HepG2 (cell line): ENCODE measurements around the gene MBD5. TPM values are rescaled to one million over a fixed set of nuclear protein-coding genes. Genes with fewer than 3 reads are reported as not detected.

Source experiments
- ATAC-seq: fragments of 200-7000 bp; cut with Tn5 transposase; 3 replicates; pipeline ENCODE4 v1.9.1; 2020; ENCODE audit warnings: mild to moderate bottlenecking, moderate library complexity
- BruUV-seq: library from RNA; stranded (reverse); fragments of 400-500 nt; replicated peaks from 2 replicates; lab custom pipeline; 2021; lab: Mats Ljungman, UMichigan
- CTCF ChIA-PET: fragments of 300-600 bp; formaldehyde crosslinking; extraction: SDS; loops from one replicate; lab custom pipeline; 2021; ENCODE audit warnings: low total read pairs, inconsistent platforms, low intra/inter-chr PET ratio; lab: Yijun Ruan, JAX
- POLR2A ChIA-PET: fragments of 350-600 bp; sonication (Branson Sonifier 250); formaldehyde crosslinking; loops from one replicate; lab custom pipeline; 2020; ENCODE audit warnings: antibody characterized with exemption, inconsistent platforms; lab: Yijun Ruan, JAX
- DNase-seq: peaks from one replicate; pipeline ENCODE4 v3.0.0-alpha.2; 2015; ENCODE audit warnings: low spot score
- FAIRE-seq: peaks from 3 replicates; lab custom pipeline; 2011; peaks lifted over from hg19 to GRCh38; lab: Jason Lieb, UNC
- H2AFZ ChIP-seq: one replicate; pipeline ENCODE4 v1.6.1; 2011; ENCODE audit warnings: low read length, inconsistent platforms
- H3K27ac ChIP-seq: fragments of 300-600 bp; 3 replicates; pipeline ENCODE4 v1.8.0; 2011; ENCODE audit warnings: mixed run types, mild to moderate bottlenecking, mixed read lengths, low read length, inconsistent platforms; ENCODE audit not compliant: insufficient read depth; ENCODE audit errors: extremely low read length
- H3K27me3 ChIP-seq, 2 experiments: fragments of 200-600 bp in 1 of 2; 2 replicates in 1 of 2; 3 replicates in 1 of 2; pipeline versions ENCODE4 v1.6.0 to v1.8.0; 2011; ENCODE audit warnings: low read length in 2 of 2, mild to moderate bottlenecking in 2 of 2, moderate library complexity in 2 of 2, inconsistent platforms in 1 of 2; ENCODE audit not compliant: insufficient read depth in 2 of 2, control insufficient read depth in 1 of 2
- H3K36me3 ChIP-seq, 2 experiments: fragments of 200-600 bp in 1 of 2; replicated peaks in 1 of 2; 2 replicates in 1 of 2; 3 replicates in 1 of 2; pipeline versions ENCODE4 v1.5.1 to v1.8.0; 2011; ENCODE audit warnings: low read length in 2 of 2, inconsistent platforms in 1 of 2; ENCODE audit not compliant: insufficient read depth in 2 of 2, control insufficient read depth in 1 of 2
- H3K4me1 ChIP-seq: 2 replicates; pipeline ENCODE4 v1.5.1; 2012; ENCODE audit warnings: low read length, inconsistent platforms; ENCODE audit not compliant: insufficient read depth
- H3K4me2 ChIP-seq: 2 replicates; pipeline ENCODE4 v1.6.0; 2011; ENCODE audit warnings: low read depth, low read length, inconsistent platforms
- H3K4me3 ChIP-seq, 3 experiments: fragments of 200-600 bp in 1 of 3; sonication (generic), shearing (Covaris generic) in 1 of 3; replicated peaks in 1 of 3; 2 replicates each; pipeline ENCODE4 v1.5.1; 2011 to 2016; ENCODE audit warnings: low read length in 3 of 3, inconsistent platforms in 2 of 3, low read depth in 2 of 3, mild to moderate bottlenecking in 2 of 3, control low read depth in 1 of 3, mixed read lengths in 1 of 3; ENCODE audit not compliant: insufficient read depth in 1 of 3
- H3K79me2 ChIP-seq: one replicate; pipeline ENCODE4 v1.6.1; 2011; ENCODE audit warnings: low read length, inconsistent platforms; ENCODE audit not compliant: insufficient read depth
- H3K9ac ChIP-seq: 2 replicates; pipeline ENCODE4 v1.6.0; 2011; ENCODE audit warnings: mild to moderate bottlenecking, low read depth, low read length, inconsistent platforms; ENCODE audit not compliant: insufficient read depth
- H3K9me3 ChIP-seq: 2 replicates; pipeline ENCODE4 v1.5.1; 2012; ENCODE audit warnings: mild to moderate bottlenecking, low read length
- H4K20me1 ChIP-seq: 2 replicates; pipeline ENCODE4 v1.6.0; 2011; ENCODE audit warnings: inconsistent platforms, mild to moderate bottlenecking, low read length, moderate library complexity; ENCODE audit not compliant: insufficient read depth
- BHLHE40 ChIP-seq: IDR thresholded peaks from 2 replicates; pipeline ENCODE4 v1.6.1; 2011; ENCODE audit warnings: low read length, improper control_type of control experiment
- GTF2F1 ChIP-seq: fragments of 150-350 bp; IDR thresholded peaks from 2 replicates; pipeline ENCODE4 v1.6.1; 2014; ENCODE audit warnings: low read length
- HDAC1 ChIP-seq: sonication (generic); formaldehyde crosslinking; IDR thresholded peaks from 2 replicates; pipeline ENCODE4 v1.5.1; 2020; ENCODE audit warnings: mild to moderate bottlenecking, missing genetic modification reagents
- MBD4 ChIP-seq: IDR thresholded peaks from 2 replicates; pipeline ENCODE4 v1.6.1; 2012; ENCODE audit warnings: low read length, inconsistent platforms, borderline replicate concordance
- RBM22 ChIP-seq: fragments of 200-400 bp; formaldehyde crosslinking; optimal IDR thresholded peaks from 2 replicates; pipeline ENCODE3; 2017; ENCODE audit warnings: mild to moderate bottlenecking, low read length, moderate library complexity
- THYN1 ChIP-seq: sonication (generic); formaldehyde crosslinking; IDR thresholded peaks from 2 replicates; pipeline ENCODE4 v1.8.1; 2023; ENCODE audit warnings: low read depth, mild to moderate bottlenecking, moderate library complexity, missing genetic modification reagents, borderline replicate concordance
- ZNF10 ChIP-seq: sonication (generic); formaldehyde crosslinking; IDR thresholded peaks from 2 replicates; pipeline ENCODE4 v1.4.0; 2020; ENCODE audit warnings: mild to moderate bottlenecking, low read depth, missing genetic modification reagents, borderline replicate concordance
- ZNF264 ChIP-seq: sonication (generic); formaldehyde crosslinking; IDR thresholded peaks from 2 replicates; pipeline ENCODE4 v1.4.0; 2020; ENCODE audit warnings: missing genetic modification reagents
- ZNF589 ChIP-seq: sonication (generic); formaldehyde crosslinking; conservative IDR thresholded peaks from 2 replicates; pipeline ENCODE4 v1.8.0; 2022; ENCODE audit warnings: mild to moderate bottlenecking, moderate library complexity, missing genetic modification reagents
- ZNF605 ChIP-seq: sonication (generic); formaldehyde crosslinking; IDR thresholded peaks from 2 replicates; pipeline ENCODE4 v1.8.0; 2022; ENCODE audit warnings: mild to moderate bottlenecking, missing genetic modification reagents
- ZNF788 ChIP-seq: sonication (generic); formaldehyde crosslinking; IDR thresholded peaks from 2 replicates; pipeline ENCODE4 v1.5.0; 2020; ENCODE audit warnings: mild to moderate bottlenecking, missing genetic modification reagents, borderline replicate concordance
- WGBS: methylation state at CpG from one replicate; pipeline ENCODE4 v1.1.6; 2017; ENCODE audit warnings: low lambda C conversion rate; 5-methylcytosine and 5-hydroxymethylcytosine counted together
- in situ Hi-C: cut with HindIII; loops from 2 replicates; pipeline ENCODE4 v1.10.0; 2017; ENCODE audit warnings: low pct_unique_long_range_greater_than_20kb; ENCODE audit not compliant: extremely low pct_ligation_motif_present
- intact Hi-C: fragments of 100-400 bp; cut with micrococcal nuclease; formaldehyde crosslinking; loops from one replicate; pipeline ENCODE4 v1.10.0; 2022; ENCODE audit not compliant: unreplicated experiment
- polyA plus RNA-seq, 8 experiments: library from polyadenylated mRNA; depleted of rRNA in 3 of 8; stranded (reverse) in 7 of 8; unstranded in 1 of 8; fragments of >200 nt; fragmentation: Illumina TruSeq in 4 of 8; extraction: Trizol in 4 of 8; gene quantifications; 2 replicates each; pipeline versions ENCODE4 v1.2.1 to v1.2.3, GENCODE V29; 2011 to 2016; ENCODE audit warnings: low read depth in 4 of 8, missing spikeins in 1 of 8, mixed read lengths in 1 of 8; ENCODE audit not compliant: insufficient read depth in 1 of 8
- total RNA-seq, 5 experiments: library from RNA; depleted of rRNA; stranded (reverse); fragments of >200 nt; fragmentation: Illumina TruSeq; extraction: Trizol; gene quantifications; 2 replicates each; pipeline ENCODE4 v1.2.3, GENCODE V29; 2016; ENCODE audit warnings: low read depth in 1 of 5
- TF ChIP-seq, protein P1 (sequence below), 2 experiments: sonication (generic) in 1 of 2; formaldehyde crosslinking in 1 of 2; IDR thresholded peaks; 2 replicates each; pipeline versions ENCODE4 v1.6.1 to v1.9.0; 2014 to 2022; ENCODE audit warnings: antibody characterized with exemption in 1 of 2, borderline replicate concordance in 1 of 2, inconsistent platforms in 1 of 2, low read depth in 1 of 2, missing genetic modification reagents in 1 of 2
- TF ChIP-seq, protein P2 (sequence below): sonication (generic); formaldehyde crosslinking; IDR thresholded peaks from 2 replicates; pipeline ENCODE4 v1.5.0; 2020; ENCODE audit warnings: mild to moderate bottlenecking, missing genetic modification reagents, moderate library complexity

Gene MBD5
- total and polyA plus RNA-seq, 2 of the 13 experiments (the other 11 are each of a cell fraction or from before 2014, with no cell fraction given) = 13.5 to 26.4 TPM

- in situ Hi-C loops = loop anchor here (5.0 to 10.0 kb wide), 2 partner anchors 264 to 303 kb away; no protein-coding TSS in a partner anchor
- H3K9ac ChIP-seq = no peak overlapping the region
- ChIA-PET POLR2A (interaction anchor here (0.6 kb wide), 1 partner anchor 181 kb away, joined by 3 read pairs; the partner anchor contains the start of genes MBD5 and ORC4), CTCF (interaction anchor here (1.0 to 4.1 kb wide), 3 partner anchors 211 to 308 kb away, joined by 3 to 69 read pairs (median 26); no protein-coding TSS in a partner anchor)
- BruUV-seq = no TSS peak
- no peaks in the 10 kb centered on the region for H4K20me1 ChIP-seq
- no peaks in the 10 kb centered on the region for H3K79me2 ChIP-seq
- ATAC-seq (peak; percentile 100), DNase-seq (peak; percentile 87), FAIRE-seq (peak; percentile 44)
- H2AFZ ChIP-seq = no peak overlapping the region
- H3K4me3 ChIP-seq = no peak overlapping the region
- no peak overlapping the region for H3K27ac ChIP-seq
- intact Hi-C loops = loop anchor here (1.0 to 10.0 kb wide), 6 partner anchors 181 to 1467 kb away; partner anchors contain the start of gene ORC4
- peaks cover 11% of the 10 kb centered on the region for H3K4me1 ChIP-seq
- H3K9me3 ChIP-seq = no peaks in the 10 kb centered on the region
- WGBS = 44% methylated on average over 15 of the region's 15 CpGs
- no peaks in the 10 kb centered on the region for H3K36me3 ChIP-seq
- no peaks in the 10 kb centered on the region for H3K27me3 ChIP-seq
- peak overlapping the region; percentile 33; the same call in 1 of the 2 replicates for H3K4me2 ChIP-seq
- TF ChIP-seq, protein P1, sequence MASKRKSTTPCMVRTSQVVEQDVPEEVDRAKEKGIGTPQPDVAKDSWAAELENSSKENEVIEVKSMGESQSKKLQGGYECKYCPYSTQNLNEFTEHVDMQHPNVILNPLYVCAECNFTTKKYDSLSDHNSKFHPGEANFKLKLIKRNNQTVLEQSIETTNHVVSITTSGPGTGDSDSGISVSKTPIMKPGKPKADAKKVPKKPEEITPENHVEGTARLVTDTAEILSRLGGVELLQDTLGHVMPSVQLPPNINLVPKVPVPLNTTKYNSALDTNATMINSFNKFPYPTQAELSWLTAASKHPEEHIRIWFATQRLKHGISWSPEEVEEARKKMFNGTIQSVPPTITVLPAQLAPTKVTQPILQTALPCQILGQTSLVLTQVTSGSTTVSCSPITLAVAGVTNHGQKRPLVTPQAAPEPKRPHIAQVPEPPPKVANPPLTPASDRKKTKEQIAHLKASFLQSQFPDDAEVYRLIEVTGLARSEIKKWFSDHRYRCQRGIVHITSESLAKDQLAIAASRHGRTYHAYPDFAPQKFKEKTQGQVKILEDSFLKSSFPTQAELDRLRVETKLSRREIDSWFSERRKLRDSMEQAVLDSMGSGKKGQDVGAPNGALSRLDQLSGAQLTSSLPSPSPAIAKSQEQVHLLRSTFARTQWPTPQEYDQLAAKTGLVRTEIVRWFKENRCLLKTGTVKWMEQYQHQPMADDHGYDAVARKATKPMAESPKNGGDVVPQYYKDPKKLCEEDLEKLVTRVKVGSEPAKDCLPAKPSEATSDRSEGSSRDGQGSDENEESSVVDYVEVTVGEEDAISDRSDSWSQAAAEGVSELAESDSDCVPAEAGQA (IDR thresholded peaks at IDR 0.05; ENCODE audit: low read depth) = peak; percentile 37; the same call in 1 of the 2 replicates
- TF ChIP-seq, protein P1 (CRISPR knock-in tag; IDR thresholded peaks at IDR 0.05; ENCODE audit: borderline replicate concordance) = no peak
- no peak for TF ChIP-seq ZNF589 (CRISPR knock-in tag)
- TF ChIP-seq MBD4 = no peak
- TF ChIP-seq THYN1 (CRISPR knock-in tag) = no peak
- TF ChIP-seq RBM22 = no peak
- peak; percentile 53; the same call in 1 of the 2 replicates for TF ChIP-seq ZNF605 (CRISPR knock-in tag)
- no peak for TF ChIP-seq BHLHE40
- no peak for TF ChIP-seq ZNF788 (CRISPR knock-in tag)
- no peak for TF ChIP-seq ZNF264
- no peak for TF ChIP-seq GTF2F1
- TF ChIP-seq HDAC1 (CRISPR knock-in tag) = no peak
- TF ChIP-seq, protein P2, sequence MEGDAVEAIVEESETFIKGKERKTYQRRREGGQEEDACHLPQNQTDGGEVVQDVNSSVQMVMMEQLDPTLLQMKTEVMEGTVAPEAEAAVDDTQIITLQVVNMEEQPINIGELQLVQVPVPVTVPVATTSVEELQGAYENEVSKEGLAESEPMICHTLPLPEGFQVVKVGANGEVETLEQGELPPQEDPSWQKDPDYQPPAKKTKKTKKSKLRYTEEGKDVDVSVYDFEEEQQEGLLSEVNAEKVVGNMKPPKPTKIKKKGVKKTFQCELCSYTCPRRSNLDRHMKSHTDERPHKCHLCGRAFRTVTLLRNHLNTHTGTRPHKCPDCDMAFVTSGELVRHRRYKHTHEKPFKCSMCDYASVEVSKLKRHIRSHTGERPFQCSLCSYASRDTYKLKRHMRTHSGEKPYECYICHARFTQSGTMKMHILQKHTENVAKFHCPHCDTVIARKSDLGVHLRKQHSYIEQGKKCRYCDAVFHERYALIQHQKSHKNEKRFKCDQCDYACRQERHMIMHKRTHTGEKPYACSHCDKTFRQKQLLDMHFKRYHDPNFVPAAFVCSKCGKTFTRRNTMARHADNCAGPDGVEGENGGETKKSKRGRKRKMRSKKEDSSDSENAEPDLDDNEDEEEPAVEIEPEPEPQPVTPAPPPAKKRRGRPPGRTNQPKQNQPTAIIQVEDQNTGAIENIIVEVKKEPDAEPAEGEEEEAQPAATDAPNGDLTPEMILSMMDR = peak; percentile 98
- TF ChIP-seq ZNF10 = no peak
Observed at GRCh38 chr2:148201075-148202004, 180.4 kb downstream of the MBD5 start.
